Activated T-cell treated with anti-CD3 and anti-CD28 coated beads, Interleukin-2, amount 50 U/mL, for 24 hours (primary cell): ENCODE data around the gene DMAC1.

Experiments
- DNase-seq: peaks from one replicate; pipeline ENCODE4 v3.0.0-alpha.2; 2020
- H3K27ac Mint-ChIP-seq: 2 replicates; pipeline ENCODE4 v1.8.0; 2020; ENCODE audit warnings: mild to moderate bottlenecking, mixed read lengths
- H3K27me3 Mint-ChIP-seq: 2 replicates; pipeline ENCODE4 v1.8.0; 2020; ENCODE audit warnings: mixed read lengths
- H3K36me3 Mint-ChIP-seq: 2 replicates; pipeline ENCODE4 v1.8.0; 2020; ENCODE audit warnings: low read depth, mixed read lengths
- H3K4me1 Mint-ChIP-seq: 2 replicates; pipeline ENCODE4 v1.8.0; 2020; ENCODE audit warnings: low read depth, mixed read lengths
- H3K4me3 Mint-ChIP-seq: 2 replicates; pipeline ENCODE4 v1.8.0; 2020; ENCODE audit warnings: mild to moderate bottlenecking, moderate library complexity, mixed read lengths
- H3K9me3 Mint-ChIP-seq: 2 replicates; pipeline ENCODE4 v1.8.0; 2020; ENCODE audit warnings: mixed read lengths

The DMAC1 gene, protein sequence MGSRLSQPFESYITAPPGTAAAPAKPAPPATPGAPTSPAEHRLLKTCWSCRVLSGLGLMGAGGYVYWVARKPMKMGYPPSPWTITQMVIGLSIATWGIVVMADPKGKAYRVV

DNA sequence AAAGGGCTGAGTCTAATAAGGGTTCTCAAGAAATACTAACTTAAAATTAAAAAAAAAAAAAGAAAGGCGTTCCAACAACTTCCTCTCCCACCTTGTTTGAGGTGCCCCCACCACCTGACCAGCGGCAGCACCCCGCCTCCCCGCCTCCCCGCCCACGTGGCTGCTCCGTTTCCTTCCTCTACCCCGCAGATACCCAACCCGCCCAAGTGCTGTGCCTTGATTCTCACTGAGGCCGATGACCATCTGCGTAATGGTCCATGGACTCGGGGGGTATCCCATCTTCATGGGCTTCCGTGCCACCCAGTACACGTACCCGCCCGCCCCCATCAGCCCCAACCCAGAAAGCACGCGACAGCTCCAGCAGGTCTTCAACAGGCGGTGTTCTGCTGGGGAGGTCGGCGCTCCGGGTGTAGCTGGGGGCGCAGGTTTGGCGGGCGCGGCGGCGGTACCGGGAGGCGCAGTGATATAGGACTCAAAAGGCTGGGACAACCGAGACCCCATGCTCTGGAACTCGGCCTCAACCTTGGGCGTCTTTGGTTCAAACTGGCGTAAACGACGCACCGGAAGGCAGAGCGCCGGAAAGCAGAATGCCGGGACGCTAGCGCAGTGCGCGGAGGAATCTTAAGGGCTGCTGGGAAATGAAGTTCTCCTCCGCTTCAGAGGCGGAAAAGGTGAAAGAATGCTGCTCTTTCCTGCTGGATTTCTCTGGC, at the start of gene DMAC1:
TSS of gene DMAC1 (minus strand) at position 545 of the 710 bp plus-strand sequence. CDS start at position 501, 44 bp downstream.
- Mint-ChIP-seq H3K4me3 (peak within 1 kb of the TSS; percentile 94), H3K9me3 (no peaks in the 10 kb centered on the region), H3K36me3 (peaks cover 48% of the 10 kb centered on the region), H3K27ac (peak within 1 kb of the TSS; percentile 97), H3K4me1 (peaks cover 41% of the 10 kb centered on the region), H3K27me3 (no peaks in the 10 kb centered on the region)
- peak; percentile 86 for DNase-seq

DNA sequence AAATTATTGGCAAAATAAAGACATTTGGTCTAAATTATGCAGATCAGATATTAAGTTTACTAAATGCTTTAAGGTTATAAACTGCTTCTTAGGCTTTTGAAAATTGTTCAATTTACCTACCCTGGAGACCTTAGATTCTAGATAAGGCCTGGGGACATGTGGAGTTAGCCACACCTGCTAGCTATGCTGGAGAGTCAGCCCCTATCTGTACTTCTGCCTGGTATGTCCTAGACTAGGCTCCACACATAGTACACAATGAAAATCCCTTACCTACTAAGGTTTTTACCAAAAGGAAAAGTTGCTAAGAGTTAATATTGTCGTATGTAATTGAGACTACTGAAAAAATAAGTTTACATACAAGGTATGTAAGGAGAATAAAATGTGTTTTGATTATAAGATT, 49.8 kb upstream of the DMAC1 start:
- DNase-seq, result no peak
- H3K4me3 Mint-ChIP-seq, result no peak overlapping the region
- peaks cover 4% of the 10 kb centered on the region for H3K9me3 Mint-ChIP-seq
- H3K4me1 Mint-ChIP-seq, result no peaks in the 10 kb centered on the region
- no peaks in the 10 kb centered on the region for H3K36me3 Mint-ChIP-seq
- H3K27ac Mint-ChIP-seq, result no peak overlapping the region
- H3K27me3 Mint-ChIP-seq, result no peaks in the 10 kb centered on the region

DNA sequence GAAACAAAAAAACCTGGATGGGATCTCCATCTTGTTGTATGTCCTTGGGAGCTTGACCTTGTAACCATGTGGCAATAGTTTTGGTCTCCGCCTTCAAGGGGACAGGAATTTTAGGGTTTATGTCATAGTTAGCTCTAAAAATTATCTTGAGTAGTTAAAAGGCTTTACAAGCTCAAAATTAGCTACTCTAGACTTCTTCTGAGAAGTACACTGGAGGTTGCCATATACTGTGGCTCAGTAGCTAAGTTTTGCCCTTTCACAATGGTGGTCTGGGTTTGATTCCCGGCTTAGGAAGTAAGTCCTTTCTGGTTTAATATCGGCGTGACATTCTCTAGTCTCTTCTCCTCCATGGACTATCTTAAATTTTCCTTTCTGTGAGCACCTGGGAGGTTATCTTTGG, 48.9 kb upstream of the DMAC1 start:
- no peak overlapping the region for H3K27ac Mint-ChIP-seq
- H3K36me3 Mint-ChIP-seq, result no peaks in the 10 kb centered on the region
- peaks cover 4% of the 10 kb centered on the region for H3K9me3 Mint-ChIP-seq
- no peak for DNase-seq
- H3K4me3 Mint-ChIP-seq, result no peak overlapping the region
- no peaks in the 10 kb centered on the region for H3K4me1 Mint-ChIP-seq
- no peaks in the 10 kb centered on the region for H3K27me3 Mint-ChIP-seq

DNA sequence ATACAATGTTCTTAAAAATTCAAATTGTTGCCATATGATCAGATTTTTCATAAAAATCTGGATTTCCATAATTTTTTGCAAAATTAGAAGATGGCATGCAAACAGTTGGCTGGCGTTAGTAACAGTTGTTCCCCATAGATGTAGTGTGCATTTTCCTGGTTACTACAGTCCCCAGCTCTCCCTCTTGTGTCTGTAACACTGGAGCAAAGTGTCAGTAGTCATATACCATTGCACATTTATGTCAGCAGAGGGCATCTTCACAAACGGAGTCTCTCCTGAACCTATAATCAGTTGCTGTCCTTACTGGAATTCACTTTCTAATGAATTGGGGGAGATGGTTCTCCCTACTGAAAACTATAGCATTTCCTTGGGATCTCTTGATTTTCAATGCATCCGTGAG, 44.7 kb upstream of the DMAC1 start:
- DNase-seq, result no peak
- Mint-ChIP-seq H3K9me3 (no peaks in the 10 kb centered on the region), H3K36me3 (no peaks in the 10 kb centered on the region), H3K27ac (no peak overlapping the region), H3K27me3 (no peaks in the 10 kb centered on the region), H3K4me3 (no peak overlapping the region), H3K4me1 (no peaks in the 10 kb centered on the region)

DNA sequence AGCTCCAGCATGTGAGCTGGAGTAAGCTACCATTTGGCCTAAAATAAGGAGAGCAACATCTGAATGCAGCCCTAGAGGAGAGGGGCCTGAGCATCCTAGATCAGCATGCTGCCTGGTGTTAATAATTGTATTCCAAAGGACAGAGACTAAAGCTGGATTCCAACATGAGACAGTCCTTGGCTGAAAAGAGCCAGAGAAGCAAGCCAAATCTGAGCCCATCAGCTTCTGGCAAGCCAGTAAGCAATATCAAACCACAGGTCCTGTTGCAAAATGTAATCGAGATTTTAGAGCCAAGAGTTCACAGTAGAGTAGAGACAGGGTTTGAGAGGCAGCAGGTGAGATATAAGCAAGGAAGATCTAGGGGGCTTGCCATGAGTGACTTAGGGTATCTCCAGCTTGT, 42.3 kb upstream of the DMAC1 start:
- H3K27ac Mint-ChIP-seq, result no peak overlapping the region
- H3K27me3 Mint-ChIP-seq, result no peaks in the 10 kb centered on the region
- H3K36me3 Mint-ChIP-seq, result no peaks in the 10 kb centered on the region
- no peaks in the 10 kb centered on the region for H3K9me3 Mint-ChIP-seq
- no peaks in the 10 kb centered on the region for H3K4me1 Mint-ChIP-seq
- DNase-seq, result no peak
- no peak overlapping the region for H3K4me3 Mint-ChIP-seq

DNA sequence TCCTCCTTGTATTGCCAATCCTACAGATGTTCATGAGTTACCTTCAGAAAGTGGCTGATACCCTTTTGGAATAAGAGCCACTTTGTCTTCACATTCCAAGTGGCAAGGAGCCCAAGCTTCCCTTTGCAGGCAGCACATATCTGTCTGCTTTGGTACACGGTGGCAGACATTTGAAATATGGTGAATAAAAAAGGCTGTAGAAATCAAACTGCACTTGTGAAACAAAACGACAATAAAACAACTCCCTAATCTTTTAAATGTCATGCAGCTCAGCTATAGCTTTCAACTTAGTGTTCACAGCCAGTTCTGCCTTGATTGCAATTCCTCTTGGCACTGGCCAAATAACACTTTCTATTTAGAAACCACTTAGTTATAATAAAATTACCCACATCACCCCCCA, 35.0 kb upstream of the DMAC1 start:
- H3K4me3 Mint-ChIP-seq, result no peak overlapping the region
- H3K4me1 Mint-ChIP-seq, result no peaks in the 10 kb centered on the region
- H3K27me3 Mint-ChIP-seq, result no peaks in the 10 kb centered on the region
- H3K36me3 Mint-ChIP-seq, result no peaks in the 10 kb centered on the region
- DNase-seq, result no peak
- H3K27ac Mint-ChIP-seq, result no peak overlapping the region
- peaks cover 4% of the 10 kb centered on the region for H3K9me3 Mint-ChIP-seq

DNA sequence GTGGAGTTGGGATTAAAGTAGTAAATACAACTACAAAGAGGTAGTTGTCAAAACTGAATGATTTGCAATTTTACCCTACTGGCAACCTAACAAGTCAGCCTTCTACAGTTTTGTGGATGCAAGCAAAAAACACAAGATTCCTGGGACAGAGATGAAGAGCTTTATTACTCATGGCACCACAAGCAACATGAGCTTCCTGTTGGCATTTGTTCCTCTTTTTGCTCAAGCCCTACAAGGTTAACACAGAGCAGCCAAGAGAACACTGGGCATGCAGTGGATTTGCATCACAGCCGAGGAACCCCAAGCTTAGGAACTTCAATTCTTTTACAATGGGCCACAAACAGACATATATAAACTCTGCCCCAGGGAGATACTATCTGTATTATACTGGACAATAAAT, 28.8 kb upstream of the DMAC1 start:
- Mint-ChIP-seq H3K27ac (no peak overlapping the region), H3K4me3 (no peak overlapping the region), H3K27me3 (no peaks in the 10 kb centered on the region), H3K36me3 (no peaks in the 10 kb centered on the region), H3K4me1 (no peaks in the 10 kb centered on the region), H3K9me3 (no peaks in the 10 kb centered on the region)
- DNase-seq, result no peak

DNA sequence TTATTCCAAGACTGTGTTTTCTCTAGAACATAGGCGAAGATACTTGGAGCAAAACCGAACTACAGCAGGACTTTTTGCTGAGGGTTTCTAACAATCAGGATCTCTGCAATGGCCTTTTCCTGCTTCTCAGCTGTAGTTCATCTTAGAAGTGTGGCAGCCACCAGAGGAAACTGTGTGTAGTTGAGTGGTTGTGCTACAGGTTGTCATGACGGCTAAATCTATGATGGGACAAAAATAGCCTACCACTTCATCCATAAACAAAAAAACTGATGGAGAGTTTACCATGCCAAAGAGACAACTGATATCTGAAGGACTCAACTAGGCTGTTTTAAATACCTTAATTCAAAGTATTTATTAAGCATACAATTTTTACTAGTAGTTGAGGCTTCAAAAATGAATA, 28.2 kb upstream of the DMAC1 start:
- no peaks in the 10 kb centered on the region for H3K9me3 Mint-ChIP-seq
- no peak for DNase-seq
- H3K36me3 Mint-ChIP-seq, result no peaks in the 10 kb centered on the region
- no peaks in the 10 kb centered on the region for H3K4me1 Mint-ChIP-seq
- no peak overlapping the region for H3K4me3 Mint-ChIP-seq
- no peaks in the 10 kb centered on the region for H3K27me3 Mint-ChIP-seq
- H3K27ac Mint-ChIP-seq, result no peak overlapping the region

DNA sequence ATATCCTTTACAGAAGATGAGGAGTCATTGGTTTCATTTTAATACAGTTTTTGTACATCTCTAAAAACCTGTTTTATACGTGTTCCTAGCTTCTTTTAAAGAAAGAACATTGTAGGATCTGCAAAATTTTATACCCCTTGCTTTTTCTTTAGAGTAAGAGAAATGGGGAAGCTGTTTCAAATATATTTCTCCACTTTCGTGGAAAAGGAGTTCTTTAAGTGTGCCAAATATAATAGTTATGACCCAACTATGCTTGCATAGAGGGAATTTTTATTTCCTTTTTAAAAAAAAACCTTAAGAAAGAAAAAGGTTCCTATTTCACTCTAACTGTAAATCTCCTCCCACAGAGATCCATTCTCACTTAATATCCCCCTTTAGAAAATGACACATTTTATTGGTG, 27.5 kb upstream of the DMAC1 start:
- H3K27me3 Mint-ChIP-seq, result no peaks in the 10 kb centered on the region
- H3K27ac Mint-ChIP-seq, result no peak overlapping the region
- no peaks in the 10 kb centered on the region for H3K36me3 Mint-ChIP-seq
- H3K9me3 Mint-ChIP-seq, result no peaks in the 10 kb centered on the region
- no peaks in the 10 kb centered on the region for H3K4me1 Mint-ChIP-seq
- H3K4me3 Mint-ChIP-seq, result no peak overlapping the region
- DNase-seq, result no peak

DNA sequence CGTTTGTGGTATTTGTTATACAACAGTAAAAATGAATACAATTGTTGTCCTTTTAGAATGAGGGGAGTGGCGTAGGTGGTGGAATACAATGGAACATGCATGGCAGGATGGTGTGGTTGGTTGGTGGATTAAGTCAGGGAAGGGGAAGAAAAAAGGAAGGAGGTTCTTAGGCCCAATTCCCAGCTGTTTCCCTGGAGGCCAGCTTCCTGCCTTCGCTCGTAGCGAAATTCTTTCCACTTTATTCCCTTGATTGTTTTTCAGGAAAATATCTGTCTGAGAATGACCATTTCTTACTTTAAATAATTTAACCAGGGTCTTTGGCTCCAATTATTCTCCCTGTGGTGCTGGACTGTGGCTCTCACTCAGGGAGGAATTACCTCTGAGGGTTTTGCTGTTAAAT, 24.1 kb upstream of the DMAC1 start:
- Mint-ChIP-seq H3K36me3 (no peaks in the 10 kb centered on the region), H3K4me1 (no peaks in the 10 kb centered on the region), H3K27me3 (no peaks in the 10 kb centered on the region), H3K27ac (no peak overlapping the region), H3K9me3 (no peaks in the 10 kb centered on the region), H3K4me3 (no peak overlapping the region)
- DNase-seq, result no peak

DNA sequence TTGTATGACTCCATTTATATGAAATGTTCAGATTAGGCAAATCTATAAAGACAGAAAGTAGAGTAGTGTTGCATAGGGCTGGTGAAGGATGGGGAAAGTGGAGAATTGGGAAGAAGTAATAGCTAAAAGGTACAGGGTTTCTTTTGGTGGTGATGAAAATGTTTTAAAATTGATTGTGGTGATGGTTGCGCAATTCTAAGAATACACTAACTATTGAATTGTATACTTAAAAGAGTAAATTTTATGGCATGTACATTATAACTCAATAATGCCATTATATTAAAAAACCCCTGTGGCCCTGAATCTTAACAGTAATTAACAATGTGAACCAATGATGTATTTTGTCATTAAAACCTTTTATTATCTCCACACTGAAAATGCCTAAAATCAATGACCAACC, 20.4 kb upstream of the DMAC1 start:
- no peak for DNase-seq
- H3K4me3 Mint-ChIP-seq, result no peak overlapping the region
- H3K36me3 Mint-ChIP-seq, result no peaks in the 10 kb centered on the region
- H3K27me3 Mint-ChIP-seq, result no peaks in the 10 kb centered on the region
- peaks cover 2% of the 10 kb centered on the region for H3K4me1 Mint-ChIP-seq
- H3K9me3 Mint-ChIP-seq, result no peaks in the 10 kb centered on the region
- no peak overlapping the region for H3K27ac Mint-ChIP-seq

DNA sequence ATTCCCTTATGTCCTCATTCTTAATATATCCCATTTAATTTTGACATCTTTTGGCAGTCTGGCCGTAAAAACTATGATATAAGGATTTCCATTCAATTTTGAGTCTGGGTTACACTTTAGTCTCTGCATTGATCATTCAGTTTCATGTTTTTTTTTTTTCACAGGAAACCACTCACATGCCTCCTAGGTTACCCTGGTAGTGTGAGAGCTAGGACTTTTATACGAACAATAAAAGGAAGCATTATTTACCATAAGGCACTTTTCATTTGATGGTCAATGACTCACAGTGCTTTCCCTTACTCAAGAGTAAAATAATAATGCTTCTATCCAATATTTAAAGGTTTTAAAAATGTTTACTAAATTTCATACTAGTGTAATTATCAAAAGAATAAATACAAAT, 16.4 kb upstream of the DMAC1 start:
- no peak overlapping the region for H3K4me3 Mint-ChIP-seq
- peaks cover 2% of the 10 kb centered on the region for H3K4me1 Mint-ChIP-seq
- H3K27me3 Mint-ChIP-seq, result no peaks in the 10 kb centered on the region
- H3K27ac Mint-ChIP-seq, result no peak overlapping the region
- H3K36me3 Mint-ChIP-seq, result no peaks in the 10 kb centered on the region
- DNase-seq, result no peak
- H3K9me3 Mint-ChIP-seq, result no peaks in the 10 kb centered on the region

DNA sequence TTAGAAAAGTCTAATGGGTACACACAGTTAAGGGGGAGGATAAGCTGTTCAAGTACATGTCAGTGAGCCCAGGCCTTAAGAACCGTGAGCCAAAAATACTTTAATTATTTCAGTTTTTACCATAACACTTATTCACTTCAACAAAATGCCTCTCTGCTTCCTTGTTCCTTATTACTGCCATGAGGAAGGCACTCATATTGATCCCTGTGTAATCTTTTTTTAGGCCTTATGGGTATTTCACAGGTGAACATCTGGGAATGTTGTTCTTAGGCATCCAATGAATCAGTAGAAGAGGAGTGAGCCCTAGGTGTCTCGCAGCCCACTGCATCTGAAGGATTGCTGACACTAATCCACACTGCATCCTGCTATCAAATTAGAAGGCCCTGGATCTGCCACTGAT, 13.5 kb upstream of the DMAC1 start:
- Mint-ChIP-seq H3K36me3 (no peaks in the 10 kb centered on the region), H3K4me3 (no peak overlapping the region), H3K9me3 (no peaks in the 10 kb centered on the region), H3K27me3 (peaks cover 5% of the 10 kb centered on the region), H3K4me1 (peaks cover 2% of the 10 kb centered on the region), H3K27ac (no peak overlapping the region)
- DNase-seq, result no peak

DNA sequence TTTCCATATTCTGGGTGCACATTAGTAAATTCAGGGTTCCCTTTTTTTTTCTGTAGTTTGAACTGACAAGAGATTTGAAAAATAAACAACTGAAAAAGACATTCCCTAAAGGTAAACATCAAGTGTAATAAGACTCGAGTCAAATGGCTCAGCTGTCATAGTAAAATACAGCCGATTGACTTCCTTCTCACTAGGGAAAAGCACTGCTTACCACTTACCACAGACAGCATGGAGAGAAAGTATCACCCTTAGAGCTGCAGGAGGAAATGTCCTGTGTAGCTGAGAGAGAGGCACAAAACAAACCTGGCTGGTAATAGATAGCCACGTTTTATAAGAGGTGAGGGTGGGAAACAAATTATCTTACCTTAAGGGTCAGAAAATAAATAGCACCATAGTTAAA, 12.1 kb upstream of the DMAC1 start:
- Mint-ChIP-seq H3K27me3 (peaks cover 8% of the 10 kb centered on the region), H3K27ac (no peak overlapping the region), H3K4me1 (peaks cover 2% of the 10 kb centered on the region), H3K9me3 (no peaks in the 10 kb centered on the region), H3K36me3 (no peaks in the 10 kb centered on the region), H3K4me3 (no peak overlapping the region)
- DNase-seq, result no peak

DNA sequence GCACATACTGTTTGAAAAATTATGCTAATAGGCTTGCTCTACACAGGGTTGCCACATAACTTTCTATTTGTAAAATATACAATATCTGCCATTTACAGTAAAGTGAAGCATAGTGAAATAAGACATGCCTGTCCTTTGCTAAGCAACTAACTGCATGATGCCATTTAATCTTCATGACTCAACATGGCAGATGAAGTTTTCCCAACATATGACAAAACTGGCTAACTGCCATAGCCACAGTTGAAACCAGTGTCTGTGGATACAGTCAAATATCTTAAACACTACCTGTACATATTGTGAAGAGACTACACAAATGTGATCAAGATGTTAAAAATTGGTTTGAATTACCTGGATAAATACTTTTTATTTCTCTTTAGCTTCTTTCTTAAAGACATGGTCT, 3.1 kb upstream of the DMAC1 start:
- Mint-ChIP-seq H3K36me3 (peaks cover 15% of the 10 kb centered on the region), H3K9me3 (no peaks in the 10 kb centered on the region), H3K4me3 (no peak overlapping the region), H3K4me1 (peaks cover 18% of the 10 kb centered on the region), H3K27ac (no peak overlapping the region), H3K27me3 (peaks cover 3% of the 10 kb centered on the region)
- no peak for DNase-seq

DNA sequence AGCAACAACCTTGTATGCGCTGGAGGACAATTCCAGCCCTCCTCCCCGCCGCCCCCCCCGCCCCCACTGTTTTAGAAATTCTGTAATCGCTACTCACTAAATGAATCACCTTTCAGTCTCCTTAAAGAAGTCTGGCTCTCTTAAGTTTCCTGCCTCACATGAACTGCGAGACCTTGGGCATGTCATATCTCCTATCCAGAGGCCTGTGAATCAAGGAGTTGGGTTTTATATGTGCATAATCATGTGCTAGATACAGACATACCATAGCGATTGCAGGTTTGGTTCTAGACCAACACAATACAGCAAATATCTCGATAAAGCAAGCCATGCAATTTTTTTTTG, 337 bp upstream of the DMAC1 start:
- Mint-ChIP-seq H3K4me1 (peaks cover 36% of the 10 kb centered on the region), H3K27me3 (no peaks in the 10 kb centered on the region)

More for the DNA sequence above, 337 bp upstream of the DMAC1 start:
- Mint-ChIP-seq H3K9me3 (no peaks in the 10 kb centered on the region), H3K27ac (peak overlapping the region; percentile 97), H3K4me3 (peak overlapping the region; percentile 94), H3K36me3 (peaks cover 43% of the 10 kb centered on the region)
- DNase-seq, result no peak
